HEK293 (cell line): Measurements from ENCODE around the gene LDB2.

Source experiments
- CTCF ChIA-PET: fragments of 350-600 bp; formaldehyde crosslinking; extraction: SDS; loops from one replicate; lab custom pipeline; 2021; ENCODE audit warnings: antibody characterized with exemption; lab: Yijun Ruan, JAX
- POLR2A ChIA-PET: fragments of 300-600 bp; formaldehyde crosslinking; extraction: SDS; loops from one replicate; lab custom pipeline; 2020; ENCODE audit warnings: antibody characterized with exemption, inconsistent platforms; lab: Yijun Ruan, JAX
- H3K27ac ChIP-seq: fragments of 200-500 bp; sonication (Bioruptor generic); 2 replicates; pipeline ENCODE4 v1.5.1; 2014; ENCODE audit warnings: low read depth, low read length, control low read depth, inconsistent platforms; ENCODE audit errors: extremely low read depth
- H3K36me3 ChIP-seq, 2 experiments: fragments of 200-500 bp in 1 of 2; sonication (Bioruptor generic) in 1 of 2; 1 replicate in 1 of 2; 2 replicates in 1 of 2; pipeline ENCODE4 v1.5.1; 2014 to 2017; ENCODE audit warnings: inconsistent platforms in 2 of 2, low read length in 2 of 2; ENCODE audit not compliant: control insufficient read depth in 2 of 2, insufficient read depth in 1 of 2
- H3K4me1 ChIP-seq: fragments of 200-500 bp; sonication (Bioruptor generic); 2 replicates; pipeline ENCODE4 v1.5.1; 2014; ENCODE audit warnings: mild to moderate bottlenecking, low read length, inconsistent platforms; ENCODE audit not compliant: control insufficient read depth, insufficient read depth
- H3K4me3 ChIP-seq: 2 replicates; pipeline ENCODE4 v1.5.1; 2011; ENCODE audit warnings: low read depth, mild to moderate bottlenecking, control low read depth, low read length, moderate library complexity
- H3K9me3 ChIP-seq: fragments of 200-500 bp; sonication (Bioruptor generic); 2 replicates; pipeline ENCODE4 v1.5.1; 2014; ENCODE audit warnings: low read depth, low read length, inconsistent platforms; ENCODE audit not compliant: control insufficient read depth, insufficient read depth
- ATF2 ChIP-seq: fragments of 450-650 bp; formaldehyde crosslinking; IDR thresholded peaks from 2 replicates; pipeline ENCODE4 v1.5.1; 2016; ENCODE audit warnings: missing biosample characterization, missing genetic modification characterization, low read depth
- BCL11B ChIP-seq: fragments of 450-650 bp; formaldehyde crosslinking; IDR thresholded peaks from 2 replicates; pipeline ENCODE4 v1.5.1; 2016; ENCODE audit warnings: low read depth, missing biosample characterization, missing genetic modification characterization
- EGR2 ChIP-seq: fragments of 450-650 bp; formaldehyde crosslinking; IDR thresholded peaks from 2 replicates; pipeline ENCODE4 v1.5.1; 2016; ENCODE audit warnings: low read depth, missing biosample characterization, missing genetic modification characterization
- PRDM1 ChIP-seq: fragments of 450-650 bp; formaldehyde crosslinking; IDR thresholded peaks from 2 replicates; pipeline ENCODE4; 2016; ENCODE audit warnings: missing biosample characterization, missing genetic modification characterization
- RBAK ChIP-seq: fragments of 450-650 bp; formaldehyde crosslinking; IDR thresholded peaks from 2 replicates; pipeline ENCODE4 v1.5.1; 2016; ENCODE audit warnings: missing biosample characterization, missing genetic modification characterization
- SALL2 ChIP-seq: fragments of 450-650 bp; formaldehyde crosslinking; IDR thresholded peaks from 2 replicates; pipeline ENCODE4 v1.5.0; 2017; ENCODE audit warnings: missing biosample characterization, mild to moderate bottlenecking, missing genetic modification characterization, borderline replicate concordance
- TRIM28 ChIP-seq: IDR thresholded peaks from 2 replicates; pipeline ENCODE4 v1.6.1; 2011; ENCODE audit warnings: low read length, control low read depth, borderline replicate concordance
- ZFHX2 ChIP-seq: fragments of 450-650 bp; formaldehyde crosslinking; conservative IDR thresholded peaks from 2 replicates; pipeline ENCODE4 v1.5.1; 2016; ENCODE audit warnings: missing biosample characterization, missing genetic modification characterization
- ZIC2 ChIP-seq: fragments of 450-650 bp; formaldehyde crosslinking; IDR thresholded peaks from 2 replicates; pipeline ENCODE4 v1.5.1; 2016; ENCODE audit warnings: missing biosample characterization, missing genetic modification characterization
- ZNF112 ChIP-seq: fragments of 450-650 bp; formaldehyde crosslinking; IDR thresholded peaks from 2 replicates; pipeline ENCODE4 v1.5.0; 2017; ENCODE audit warnings: missing biosample characterization, missing genetic modification characterization
- ZNF121 ChIP-seq: fragments of 450-650 bp; formaldehyde crosslinking; IDR thresholded peaks from 2 replicates; pipeline ENCODE4 v1.5.1; 2016; ENCODE audit warnings: missing biosample characterization, missing genetic modification characterization
- ZNF133 ChIP-seq: fragments of 450-650 bp; formaldehyde crosslinking; IDR thresholded peaks from 2 replicates; pipeline ENCODE4 v1.5.1; 2016; ENCODE audit warnings: missing biosample characterization, missing genetic modification characterization
- ZNF169 ChIP-seq: fragments of 450-650 bp; formaldehyde crosslinking; IDR thresholded peaks from 2 replicates; pipeline ENCODE4 v1.5.1; 2016; ENCODE audit warnings: missing biosample characterization, missing genetic modification characterization
- ZNF18 ChIP-seq: fragments of 450-650 bp; formaldehyde crosslinking; IDR thresholded peaks from 2 replicates; pipeline ENCODE4 v1.5.1; 2016; ENCODE audit warnings: missing biosample characterization, missing genetic modification characterization
- ZNF211 ChIP-seq: fragments of 450-650 bp; formaldehyde crosslinking; IDR thresholded peaks from 2 replicates; pipeline ENCODE4 v1.5.1; 2016; ENCODE audit warnings: low read depth, missing biosample characterization, missing genetic modification characterization
- ZNF239 ChIP-seq: fragments of 450-650 bp; formaldehyde crosslinking; IDR thresholded peaks from 2 replicates; pipeline ENCODE4 v1.5.1; 2016; ENCODE audit warnings: missing biosample characterization, missing genetic modification characterization
- ZNF24 ChIP-seq: fragments of 450-650 bp; formaldehyde crosslinking; IDR thresholded peaks from 2 replicates; pipeline ENCODE4 v1.5.1; 2016; ENCODE audit warnings: missing biosample characterization, missing genetic modification characterization
- ZNF292 ChIP-seq: fragments of 450-650 bp; formaldehyde crosslinking; IDR thresholded peaks from 2 replicates; pipeline ENCODE4 v1.5.1; 2016; ENCODE audit warnings: low read depth, missing biosample characterization, missing genetic modification characterization, borderline replicate concordance
- ZNF341 ChIP-seq: fragments of 450-650 bp; formaldehyde crosslinking; IDR thresholded peaks from 2 replicates; pipeline ENCODE4; 2016; ENCODE audit warnings: low read depth, missing biosample characterization, missing genetic modification characterization
- ZNF350 ChIP-seq: fragments of 450-650 bp; formaldehyde crosslinking; IDR thresholded peaks from 2 replicates; pipeline ENCODE4 v1.5.0; 2017; ENCODE audit warnings: missing biosample characterization, mild to moderate bottlenecking, missing genetic modification characterization
- ZNF501 ChIP-seq: fragments of 450-650 bp; formaldehyde crosslinking; IDR thresholded peaks from 2 replicates; pipeline ENCODE4 v1.5.1; 2016; ENCODE audit warnings: missing biosample characterization, missing genetic modification characterization
- ZNF529 ChIP-seq: fragments of 450-650 bp; formaldehyde crosslinking; IDR thresholded peaks from 2 replicates; pipeline ENCODE4 v1.5.1; 2017; ENCODE audit warnings: missing genetic modification characterization, missing biosample characterization; ENCODE audit not compliant: insufficient replicate concordance
- ZNF549 ChIP-seq: fragments of 450-650 bp; IDR thresholded peaks from 2 replicates; pipeline ENCODE4 v1.5.1; 2018; ENCODE audit warnings: missing biosample characterization, missing genetic modification characterization, mild to moderate bottlenecking, inconsistent platforms, moderate library complexity
- ZNF571 ChIP-seq: fragments of 450-650 bp; formaldehyde crosslinking; IDR thresholded peaks from 2 replicates; pipeline ENCODE4 v1.5.0; 2017; ENCODE audit warnings: missing biosample characterization, missing genetic modification characterization
- ZNF580 ChIP-seq: fragments of 450-650 bp; formaldehyde crosslinking; IDR thresholded peaks from 2 replicates; pipeline ENCODE4 v1.5.1; 2016; ENCODE audit warnings: missing biosample characterization, missing genetic modification characterization
- ZNF626 ChIP-seq: fragments of 450-650 bp; sonication (Bioruptor Pico); formaldehyde crosslinking; IDR thresholded peaks from 2 replicates; pipeline ENCODE4 v1.5.1; 2018; ENCODE audit warnings: missing biosample characterization, missing genetic modification characterization, inconsistent platforms
- ZNF792 ChIP-seq: fragments of 450-650 bp; formaldehyde crosslinking; IDR thresholded peaks from 2 replicates; pipeline ENCODE4 v1.5.1; 2016; ENCODE audit warnings: missing biosample characterization, missing genetic modification characterization
- ZSCAN4 ChIP-seq: fragments of 450-650 bp; formaldehyde crosslinking; IDR thresholded peaks from 2 replicates; pipeline ENCODE4 v1.5.1; 2017; ENCODE audit warnings: missing biosample characterization, missing genetic modification characterization
- TF ChIP-seq, protein P1 (sequence below): fragments of 450-650 bp; formaldehyde crosslinking; IDR thresholded peaks from 2 replicates; pipeline ENCODE4 v1.5.1; 2017; ENCODE audit warnings: missing biosample characterization, missing genetic modification characterization

The LDB2 gene

DNA sequence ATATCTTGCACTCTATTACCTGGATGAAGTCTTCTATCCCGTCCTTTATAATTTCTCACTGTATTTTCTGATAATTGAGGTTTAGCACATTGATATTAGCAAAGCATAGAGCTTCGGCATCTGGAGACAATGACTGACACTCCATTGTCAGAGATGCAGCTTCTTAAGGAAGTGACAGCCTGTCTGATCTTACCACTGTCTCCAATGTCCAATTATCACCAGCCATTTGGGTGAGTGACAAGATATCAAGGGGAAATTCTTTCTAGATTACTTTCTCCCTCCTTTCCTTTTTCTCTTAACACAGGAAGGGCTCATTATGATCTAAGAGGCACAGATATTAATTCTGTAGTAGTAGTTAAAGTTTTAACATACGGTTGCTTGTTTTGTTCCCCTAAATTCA is 86.4 kb downstream of the LDB2 start:
- no peak for TF ChIP-seq ZNF571 (tag by site-specific recombination)
- TF ChIP-seq ZFHX2 (tag by site-specific recombination) = no peak
- no peak for TF ChIP-seq ATF2
- TF ChIP-seq RBAK = no peak
- TF ChIP-seq ZNF580 (tag by site-specific recombination) = no peak
- no peak for TF ChIP-seq ZNF501
- no peak for TF ChIP-seq ZNF239 (tag by site-specific recombination)
- no peak for TF ChIP-seq BCL11B (tag by site-specific recombination)
- no peak for TF ChIP-seq ZNF24
- TF ChIP-seq ZNF792 (tag by site-specific recombination) = no peak
- TF ChIP-seq SALL2 (tag by site-specific recombination) = no peak
- no peak for TF ChIP-seq ZNF211
- TF ChIP-seq, all 188 proteins: peak for 0
- H3K36me3 ChIP-seq = no peaks in the 10 kb centered on the region
- no peak overlapping the region for H3K27ac ChIP-seq
- no peak overlapping the region for H3K4me3 ChIP-seq
- H3K4me1 ChIP-seq = no peaks in the 10 kb centered on the region
- H3K9me3 ChIP-seq = no peaks in the 10 kb centered on the region
- ChIA-PET POLR2A (no interaction called here), CTCF (interaction anchor here (0.5 kb wide), 1 partner anchor 8 kb away, joined by 4 read pairs; no protein-coding TSS in a partner anchor)

GRCh38 chr4:16809943-16810342 is 88.5 kb downstream of the LDB2 start:
- Histone ChIP-seq H3K27ac (no peak overlapping the region), H3K36me3 (no peaks in the 10 kb centered on the region), H3K4me1 (no peaks in the 10 kb centered on the region), H3K9me3 (no peaks in the 10 kb centered on the region)
- POLR2A ChIA-PET = no interaction called here
- TF ChIP-seq ZNF292 (tag by site-specific recombination) (no peak), ZNF549 (tag by site-specific recombination) (no peak), ZNF792 (tag by site-specific recombination) (no peak), EGR2 (no peak), ZNF121 (no peak), TRIM28 (no peak), ZNF626 (tag by site-specific recombination) (no peak), ZNF341 (no peak), ZNF529 (tag by site-specific recombination) (no peak), ZNF18 (tag by site-specific recombination) (no peak), PRDM1 (tag by site-specific recombination) (no peak), ZSCAN4 (tag by site-specific recombination) (no peak), ZNF169 (tag by site-specific recombination) (no peak), ZNF133 (tag by site-specific recombination) (no peak), ZIC2 (no peak), ZNF350 (tag by site-specific recombination) (no peak), ZNF112 (tag by site-specific recombination) (no peak)
- TF ChIP-seq, protein P1, sequence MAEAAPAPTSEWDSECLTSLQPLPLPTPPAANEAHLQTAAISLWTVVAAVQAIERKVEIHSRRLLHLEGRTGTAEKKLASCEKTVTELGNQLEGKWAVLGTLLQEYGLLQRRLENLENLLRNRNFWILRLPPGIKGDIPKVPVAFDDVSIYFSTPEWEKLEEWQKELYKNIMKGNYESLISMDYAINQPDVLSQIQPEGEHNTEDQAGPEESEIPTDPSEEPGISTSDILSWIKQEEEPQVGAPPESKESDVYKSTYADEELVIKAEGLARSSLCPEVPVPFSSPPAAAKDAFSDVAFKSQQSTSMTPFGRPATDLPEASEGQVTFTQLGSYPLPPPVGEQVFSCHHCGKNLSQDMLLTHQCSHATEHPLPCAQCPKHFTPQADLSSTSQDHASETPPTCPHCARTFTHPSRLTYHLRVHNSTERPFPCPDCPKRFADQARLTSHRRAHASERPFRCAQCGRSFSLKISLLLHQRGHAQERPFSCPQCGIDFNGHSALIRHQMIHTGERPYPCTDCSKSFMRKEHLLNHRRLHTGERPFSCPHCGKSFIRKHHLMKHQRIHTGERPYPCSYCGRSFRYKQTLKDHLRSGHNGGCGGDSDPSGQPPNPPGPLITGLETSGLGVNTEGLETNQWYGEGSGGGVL (tag by site-specific recombination) = no peak
- TF ChIP-seq, all 188 proteins: peak for 0
- no peak overlapping the region for H3K4me3 ChIP-seq
- CTCF ChIA-PET = no interaction called here
